Dedifferentiated amniotic fluid mesenchymal stem cell (primary cell): ENCODE measurements around the gene GLIPR2.
"Not testable (repeated sequence)": the region's sequence is repeated elsewhere in the genome, so short reads cannot be mapped to it uniquely, and the experiment has no call there.

Experiments used
- DNase-seq: peaks from one replicate; pipeline ENCODE4 v3.0.0-alpha.2; 2016; ENCODE audit errors: extremely low spot score

GLIPR2 gene

GRCh38 chr9:36144309-36145232, 8.0 kb downstream of the GLIPR2 start:
- no peak for DNase-seq

GRCh38 chr9:36145970-36146369, 9.4 kb downstream of the GLIPR2 start:
- DNase-seq = no peak

GRCh38 chr9:36146651-36147050, 10.1 kb downstream of the GLIPR2 start:
- no peak for DNase-seq

GRCh38 chr9:36147441-36148175, 11.1 kb downstream of the GLIPR2 start:
- DNase-seq = no peak

GRCh38 chr9:36148311-36149051, 11.9 kb downstream of the GLIPR2 start:
- peak; percentile 88 for DNase-seq

GRCh38 chr9:36149197-36149596, 12.7 kb downstream of the GLIPR2 start:
- no peak for DNase-seq

GRCh38 chr9:36150574-36151315, 14.2 kb downstream of the GLIPR2 start:
- no peak for DNase-seq

GRCh38 chr9:36151316-36152210, 15.0 kb downstream of the GLIPR2 start:
- DNase-seq = no peak

- no peak for DNase-seq
Measured at GRCh38 chr9:36152741-36153438, 16.4 kb downstream of the GLIPR2 start.

GRCh38 chr9:36153746-36154145, 17.2 kb downstream of the GLIPR2 start:
- no peak for DNase-seq

- no peak for DNase-seq
Measured at GRCh38 chr9:36154331-36154952, 17.9 kb downstream of the GLIPR2 start.

GRCh38 chr9:36156116-36156515, 19.6 kb downstream of the GLIPR2 start:
- DNase-seq = no peak

- DNase-seq = no peak
Measured at GRCh38 chr9:36158122-36158521, 21.6 kb downstream of the GLIPR2 start.

GRCh38 chr9:36158917-36159316, 22.4 kb downstream of the GLIPR2 start:
- no peak for DNase-seq

GRCh38 chr9:36159509-36159908, 23.0 kb downstream of the GLIPR2 start:
- not testable (repeated sequence) for DNase-seq

- not testable (repeated sequence) for DNase-seq
Measured at GRCh38 chr9:36160126-36160525, 23.6 kb downstream of the GLIPR2 start.

GRCh38 chr9:36161187-36161586, 24.7 kb downstream of the GLIPR2 start:
- DNase-seq = no peak

GRCh38 chr9:36162211-36162738, 25.7 kb downstream of the GLIPR2 start:
- no peak for DNase-seq
